HG03558 (cell line): ENCODE data around the gene IL18RAP.

ENCODE experiments used
- ATAC-seq: cut with Tn5 transposase; IDR thresholded peaks from one replicate; pipeline ENCODE4 v1.9.1; 2021; ENCODE audit warnings: moderate number of reproducible peaks; ENCODE audit not compliant: unreplicated experiment; ENCODE audit errors: extremely low read depth

IL18RAP gene

DNA sequence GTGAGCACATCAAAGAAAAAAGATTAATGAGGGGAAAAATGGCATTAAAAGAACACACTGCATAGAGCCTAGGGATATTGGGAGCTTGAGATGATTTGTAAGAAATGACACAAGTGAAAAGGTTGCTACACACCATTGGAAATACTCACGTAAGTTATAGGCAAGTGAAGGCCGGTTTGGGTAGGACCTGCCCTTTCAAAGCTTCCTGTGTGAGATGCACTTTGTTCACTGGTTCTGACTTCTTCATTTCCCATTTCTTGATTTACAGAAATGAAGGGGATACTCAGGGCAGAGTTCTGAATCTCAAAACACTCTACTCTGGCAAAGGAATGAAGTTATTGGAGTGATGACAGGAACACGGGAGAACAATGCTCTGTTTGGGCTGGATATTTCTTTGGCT, at the start of gene IL18RAP:
Gene IL18RAP (plus strand): TSS at position 251 of the 400 bp plus-strand sequence. CDS start 118 bp downstream, at position 369.
- no peak for ATAC-seq

GRCh38 chr2:102376052-102376591, 46.8 kb upstream of the IL18RAP start:
- ATAC-seq, result no peak

GRCh38 chr2:102383722-102384121, 39.2 kb upstream of the IL18RAP start:
- ATAC-seq, result no peak

GRCh38 chr2:102385522-102385921, 37.4 kb upstream of the IL18RAP start:
- no peak for ATAC-seq

DNA sequence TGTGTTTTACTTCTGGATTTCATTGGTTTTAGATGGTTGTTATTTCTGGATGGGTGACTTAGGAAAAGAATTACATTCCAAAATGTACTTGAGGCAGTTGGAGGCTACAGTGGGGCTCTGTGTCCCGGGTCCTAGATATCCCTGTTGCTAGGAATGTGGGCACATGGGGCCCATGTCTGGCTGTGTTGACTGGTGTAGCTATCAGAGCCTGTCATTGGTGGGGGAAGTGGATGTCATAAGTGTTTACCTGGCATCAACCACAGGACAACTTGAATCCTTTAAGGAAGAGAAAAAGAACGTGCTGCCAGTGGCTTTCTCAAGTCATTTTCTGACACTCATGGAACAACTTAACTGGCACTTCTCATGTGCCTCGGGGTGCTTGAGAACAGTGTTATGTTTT, 37.0 kb upstream of the IL18RAP start:
- ATAC-seq, result no peak

DNA sequence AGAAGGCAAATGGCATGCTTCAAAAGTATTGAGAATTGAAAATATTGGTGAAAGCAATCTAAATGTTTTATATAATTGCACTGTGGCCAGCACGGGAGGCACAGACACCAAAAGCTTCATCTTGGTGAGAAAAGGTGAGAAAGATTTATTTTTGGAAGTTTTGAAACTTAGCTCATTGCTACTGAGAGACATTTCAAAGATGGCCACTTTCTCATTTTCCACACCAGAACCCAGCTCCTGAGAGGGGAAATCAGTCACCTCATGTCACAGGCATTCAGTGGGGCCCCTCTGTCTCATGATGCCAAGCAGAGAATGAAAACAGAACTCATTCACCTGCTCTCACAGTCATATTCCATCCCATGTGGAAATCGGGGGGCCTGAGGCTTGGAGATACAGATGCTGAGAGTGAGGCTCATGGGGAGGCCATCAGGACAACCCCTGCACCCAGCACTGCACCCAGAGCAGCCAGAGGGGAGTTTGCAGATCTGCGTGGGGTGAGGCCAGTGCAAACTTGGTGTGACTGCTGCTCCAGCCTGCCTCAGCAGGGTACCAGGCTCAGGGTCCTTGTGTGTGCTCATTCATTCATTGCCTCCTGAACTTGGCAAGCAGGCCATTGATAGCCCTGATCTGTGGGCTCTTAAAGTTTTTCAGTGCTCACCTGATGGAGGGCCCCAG, 36.0 kb upstream of the IL18RAP start:
- ATAC-seq, result no peak

GRCh38 chr2:102387763-102388546, 35.0 kb upstream of the IL18RAP start:
- no peak for ATAC-seq

DNA sequence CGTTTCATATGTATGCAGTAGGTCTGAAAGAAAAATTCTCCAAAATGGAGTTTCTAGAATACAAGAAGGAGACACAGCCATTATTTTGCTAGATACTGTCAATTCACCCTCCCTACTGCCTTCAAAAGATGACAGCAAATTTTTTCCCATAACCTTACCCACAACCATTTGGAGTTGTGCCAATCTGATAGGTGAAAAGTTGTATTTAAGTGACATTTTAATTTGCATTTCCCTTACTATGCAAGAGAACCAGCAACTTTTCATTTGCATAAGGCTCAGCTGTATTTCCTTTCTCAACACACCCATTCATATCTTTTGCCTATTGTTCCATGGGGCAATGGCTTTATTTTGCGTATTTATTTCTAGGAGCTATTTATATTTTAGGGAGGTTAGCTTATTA, 31.4 kb upstream of the IL18RAP start:
- no peak for ATAC-seq

DNA sequence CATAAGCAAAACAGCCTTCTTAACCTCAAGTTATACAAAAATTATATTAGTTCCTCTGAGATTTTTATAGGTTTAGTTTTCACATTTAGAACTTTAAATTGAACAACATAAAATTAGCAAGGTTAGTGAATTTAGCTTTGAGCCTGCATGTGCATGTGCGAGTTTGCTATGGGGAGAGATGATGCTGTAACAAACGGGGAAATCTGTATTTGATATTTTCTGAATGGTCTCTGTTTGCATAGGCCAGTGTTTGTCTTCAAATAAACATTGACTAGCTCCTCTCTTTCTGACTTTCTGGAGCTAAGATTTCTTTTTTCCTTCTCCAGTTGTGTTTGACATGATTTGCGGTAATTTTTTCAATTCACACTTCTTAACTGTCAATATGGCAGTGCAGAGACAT, 30.9 kb upstream of the IL18RAP start:
- no peak for ATAC-seq

DNA sequence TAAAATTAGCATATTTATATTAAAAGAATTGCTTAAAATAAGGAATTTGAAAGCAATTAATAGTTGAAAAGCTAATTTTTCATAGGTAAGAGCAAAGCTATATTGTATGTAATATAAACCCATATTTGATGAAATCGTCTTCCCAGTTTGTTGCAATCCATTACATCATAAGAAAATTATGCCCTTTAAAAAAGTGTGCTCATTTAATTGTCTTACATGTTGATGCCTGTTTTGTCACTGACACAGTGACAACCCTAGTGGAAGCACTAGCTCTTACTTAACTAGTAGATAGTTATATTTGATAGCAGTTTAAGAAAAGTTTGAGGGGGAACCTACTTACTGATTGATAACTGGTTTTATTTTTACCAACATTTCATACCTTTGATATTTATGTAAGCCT, 30.0 kb upstream of the IL18RAP start:
- no peak for ATAC-seq

DNA sequence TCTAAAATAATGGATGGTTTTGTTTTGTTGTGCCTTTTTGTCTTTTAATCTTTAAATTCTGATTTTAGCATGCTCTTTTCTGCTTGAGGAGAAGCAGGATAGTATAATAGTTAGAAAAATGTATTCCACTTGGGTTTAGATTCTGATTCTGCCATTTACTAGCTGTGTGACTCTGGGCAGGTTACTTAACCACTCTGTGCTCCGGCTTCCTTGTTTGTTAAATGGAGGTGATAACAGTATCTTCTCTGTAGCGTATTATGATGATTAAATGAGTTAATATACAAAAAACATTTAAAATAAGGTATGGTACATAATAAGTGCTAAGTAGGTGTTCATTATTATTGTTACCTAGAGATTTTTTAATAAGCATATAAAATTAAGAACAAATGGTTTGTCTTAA, 26.9 kb upstream of the IL18RAP start:
- no peak for ATAC-seq

- no peak for ATAC-seq
Measured at GRCh38 chr2:102397209-102397608, 25.8 kb upstream of the IL18RAP start.

- no peak for ATAC-seq
Measured at GRCh38 chr2:102399499-102400141, 23.3 kb upstream of the IL18RAP start.

DNA sequence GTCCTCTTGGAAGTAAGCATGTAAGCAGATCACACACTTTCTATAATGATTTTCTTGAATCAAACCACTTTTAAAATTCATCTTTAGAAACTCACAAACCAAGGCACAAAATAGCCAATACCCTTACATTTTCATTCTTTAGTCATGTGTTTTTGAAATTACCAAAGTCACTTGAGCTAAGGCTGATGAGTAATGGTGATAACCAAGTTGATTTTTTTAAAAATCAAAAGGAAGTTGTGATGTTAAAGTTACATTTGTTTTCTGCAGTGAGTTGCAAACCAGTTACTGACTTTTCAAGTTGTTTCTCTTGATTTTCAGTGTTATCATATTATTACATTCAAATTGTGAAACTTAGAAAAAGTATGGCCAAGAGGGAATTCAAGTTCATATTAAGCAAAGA, 21.5 kb upstream of the IL18RAP start:
- no peak for ATAC-seq

DNA sequence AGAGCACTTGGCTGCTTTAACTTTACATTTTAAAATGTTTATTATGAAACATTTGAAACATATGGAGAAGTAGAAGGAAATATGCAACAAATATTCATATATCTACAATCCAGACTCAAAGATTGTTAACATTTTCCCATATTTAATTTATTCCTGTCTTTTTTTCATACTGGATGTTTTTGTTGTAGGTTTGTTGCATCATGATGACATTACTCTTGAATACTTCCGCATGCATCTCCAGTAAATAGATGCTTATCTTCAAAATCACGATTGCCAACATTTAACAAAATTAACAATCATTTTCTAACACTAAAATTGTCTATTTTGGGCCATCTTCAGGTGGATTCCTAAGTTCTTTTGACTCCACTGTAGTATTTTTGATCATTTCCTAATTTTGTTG, 21.1 kb upstream of the IL18RAP start:
- ATAC-seq, result no peak

- no peak for ATAC-seq
Measured at GRCh38 chr2:102410952-102411351, 12.0 kb upstream of the IL18RAP start.

GRCh38 chr2:102412199-102412598, 10.8 kb upstream of the IL18RAP start:
- ATAC-seq, result no peak

GRCh38 chr2:102417946-102418345, 5.0 kb upstream of the IL18RAP start:
- peak; percentile 37 for ATAC-seq

GRCh38 chr2:102418421-102418961, 4.5 kb upstream of the IL18RAP start:
- peak; percentile 60 for ATAC-seq

GRCh38 chr2:102420290-102420689, 2.7 kb upstream of the IL18RAP start:
- no peak for ATAC-seq
